ENCODE measurements around the gene EXOC3. TPM values are rescaled to one million over a fixed set of nuclear protein-coding genes. Genes with fewer than 3 reads are reported as not detected.
A peak's percentile ranks its signal among the peaks of the same experiment; 100 is the strongest.

Gene EXOC3
- total RNA-seq, 1 donor from 2014 or later: 55.4 TPM

DNA sequence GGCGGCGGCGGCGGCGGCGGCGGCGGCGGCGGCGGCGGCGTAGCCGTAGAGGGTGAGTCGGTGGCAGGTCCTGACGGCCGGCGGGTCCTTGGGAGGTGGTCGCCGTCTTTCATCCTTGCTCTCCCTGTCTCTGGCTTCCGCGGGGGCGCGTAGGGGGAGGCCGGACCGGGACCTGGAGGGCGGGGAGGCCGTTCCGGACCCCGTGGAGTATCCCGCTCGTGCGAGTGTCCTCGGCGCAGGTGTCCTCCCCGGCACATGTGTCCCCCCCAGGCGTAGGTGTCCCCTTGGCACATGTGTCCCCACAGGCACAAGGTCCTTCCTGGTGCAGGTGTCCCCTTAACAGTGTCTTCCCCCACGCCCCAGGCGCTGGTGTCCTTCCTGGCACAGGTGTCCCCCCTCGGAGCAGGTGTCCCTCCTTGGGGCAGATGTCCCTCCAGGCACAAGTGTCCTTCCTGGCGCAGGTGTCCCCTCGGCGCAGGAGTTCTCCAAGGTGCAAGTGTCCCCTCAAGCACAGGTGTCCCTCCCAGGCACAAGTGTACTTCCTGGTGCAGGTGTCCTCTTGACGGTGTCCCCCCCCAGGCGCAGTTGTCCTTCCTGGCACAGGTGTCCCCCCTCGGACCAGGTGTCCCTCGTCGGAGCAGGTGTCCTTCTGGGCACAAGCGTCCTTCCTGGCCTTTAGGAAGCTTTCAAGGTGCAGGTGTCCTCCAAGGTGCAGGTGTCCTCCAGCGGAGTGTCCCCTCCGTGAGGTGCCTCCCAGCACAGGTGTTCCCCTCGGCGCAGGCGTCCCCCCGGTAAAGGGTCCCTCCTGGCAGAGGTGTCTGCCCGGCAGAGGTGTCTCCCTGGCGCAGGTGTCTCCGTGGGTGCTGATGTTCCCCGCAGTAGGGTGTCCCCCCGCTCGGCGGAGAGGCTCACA, 519 bp downstream of the EXOC3 start:
- peak; percentile 13 for DNase-seq
- peaks cover 7% of the 10 kb centered on the region for H3K4me1 Mint-ChIP-seq (ENCODE audit: low read depth, unreplicated experiment)
- H3K36me3 Mint-ChIP-seq (ENCODE audit: unreplicated experiment): no peaks in the 10 kb centered on the region
- no peak overlapping the region for H3K27ac Mint-ChIP-seq (ENCODE audit: unreplicated experiment)
- peaks cover 4% of the 10 kb centered on the region for H3K9me3 Mint-ChIP-seq (ENCODE audit: unreplicated experiment)
- TF ChIP-seq CTCF (IDR thresholded peaks at IDR 0.05; ENCODE audit: partially characterized antibody, unreplicated experiment): no peak
- peak overlapping the region; percentile 89 for H3K4me3 Mint-ChIP-seq (ENCODE audit: unreplicated experiment)
- peaks cover 7% of the 10 kb centered on the region for H3K27me3 Mint-ChIP-seq (ENCODE audit: unreplicated experiment)

DNA sequence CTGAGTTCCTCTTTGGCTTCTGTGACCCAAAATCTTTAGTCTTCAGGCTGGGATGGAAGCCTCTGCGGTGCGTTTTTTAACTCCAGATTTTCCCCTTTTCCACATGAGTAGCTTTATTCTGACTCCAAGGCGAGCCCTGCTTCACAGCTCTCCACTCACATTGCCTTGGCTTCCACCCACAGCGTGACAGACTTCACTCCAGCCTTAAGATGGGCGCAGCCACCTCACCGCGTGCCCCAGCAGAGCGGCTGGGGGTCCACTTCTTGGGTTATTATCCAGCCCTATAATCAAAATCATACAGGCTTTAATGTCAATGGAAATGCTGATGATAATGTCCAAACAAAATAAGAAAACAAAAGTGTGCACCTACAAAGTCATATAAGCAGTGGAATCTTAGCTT, 1.2 kb downstream of the EXOC3 start:
- Mint-ChIP-seq H3K27me3 (ENCODE audit: unreplicated experiment) (peaks cover 7% of the 10 kb centered on the region), H3K4me1 (ENCODE audit: low read depth, unreplicated experiment) (peaks cover 7% of the 10 kb centered on the region), H3K27ac (ENCODE audit: unreplicated experiment) (peak overlapping the region; percentile 11), H3K9me3 (ENCODE audit: unreplicated experiment) (peaks cover 6% of the 10 kb centered on the region), H3K4me3 (ENCODE audit: unreplicated experiment) (peak overlapping the region; percentile 89), H3K36me3 (ENCODE audit: unreplicated experiment) (no peaks in the 10 kb centered on the region)
- no peak for DNase-seq
- TF ChIP-seq CTCF (IDR thresholded peaks at IDR 0.05; ENCODE audit: partially characterized antibody, unreplicated experiment): no peak

GRCh38 chr5:445591-445990, 2.6 kb downstream of the EXOC3 start:
- DNase-seq: peak; percentile 6
- H3K27ac Mint-ChIP-seq (ENCODE audit: unreplicated experiment): no peak overlapping the region
- H3K36me3 Mint-ChIP-seq (ENCODE audit: unreplicated experiment): peaks cover 7% of the 10 kb centered on the region
- H3K4me3 Mint-ChIP-seq (ENCODE audit: unreplicated experiment): no peak overlapping the region
- TF ChIP-seq CTCF (IDR thresholded peaks at IDR 0.05; ENCODE audit: partially characterized antibody, unreplicated experiment): no peak
- peaks cover 7% of the 10 kb centered on the region for H3K4me1 Mint-ChIP-seq (ENCODE audit: low read depth, unreplicated experiment)
- peaks cover 4% of the 10 kb centered on the region for H3K27me3 Mint-ChIP-seq (ENCODE audit: unreplicated experiment)
- peaks cover 6% of the 10 kb centered on the region for H3K9me3 Mint-ChIP-seq (ENCODE audit: unreplicated experiment)

GRCh38 chr5:446066-446882, 3.3 kb downstream of the EXOC3 start:
- Mint-ChIP-seq H3K36me3 (ENCODE audit: unreplicated experiment) (peaks cover 12% of the 10 kb centered on the region), H3K4me3 (ENCODE audit: unreplicated experiment) (no peak overlapping the region)
- DNase-seq: no peak

More at GRCh38 chr5:446066-446882, 3.3 kb downstream of the EXOC3 start:
- H3K27me3 Mint-ChIP-seq (ENCODE audit: unreplicated experiment): peaks cover 4% of the 10 kb centered on the region
- no peak overlapping the region for H3K27ac Mint-ChIP-seq (ENCODE audit: unreplicated experiment)
- peaks cover 6% of the 10 kb centered on the region for H3K9me3 Mint-ChIP-seq (ENCODE audit: unreplicated experiment)
- TF ChIP-seq CTCF (IDR thresholded peaks at IDR 0.05; ENCODE audit: partially characterized antibody, unreplicated experiment): no peak
- H3K4me1 Mint-ChIP-seq (ENCODE audit: low read depth, unreplicated experiment): peaks cover 7% of the 10 kb centered on the region
